Measurements from ENCODE around the gene SLC9A9. TPM values are rescaled to one million over a fixed set of nuclear protein-coding genes. Genes with fewer than 3 reads are reported as not detected.

The SLC9A9 gene
- total RNA-seq, 4 donors from 2014 or later = 12.8 to 63.8 (median 33.3) TPM

DNA sequence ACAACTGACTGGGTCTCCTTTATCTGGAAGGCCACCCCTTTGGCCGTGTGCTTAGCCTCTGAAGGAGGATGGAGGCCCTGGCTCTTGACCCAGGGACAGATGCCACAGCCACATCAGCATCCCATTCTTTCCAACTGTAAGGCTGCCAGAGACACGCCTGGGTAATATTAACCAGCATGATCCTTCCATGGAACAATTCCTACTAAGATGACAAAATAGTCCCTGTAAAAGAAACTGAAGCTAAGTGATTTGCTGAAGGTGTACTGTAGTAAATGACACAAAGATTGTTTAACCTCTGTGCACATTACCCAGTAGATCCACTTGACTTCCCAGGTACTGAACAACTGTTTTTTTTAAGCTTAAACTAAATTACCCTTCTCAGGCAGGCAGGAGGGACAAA lies 352.7 kb downstream of the SLC9A9 start:
- H3K36me3 ChIP-seq = no peaks in the 10 kb centered on the region
- intact Hi-C loops (cut with DNase I; ENCODE audit: low total_unique reads) = no loop called here
- peak in 1 of 2 donors; percentile 19 for DNase-seq
- no peaks in the 10 kb centered on the region for H3K27me3 ChIP-seq
- H3K27ac ChIP-seq = peak overlapping the region in 1 of 2 donors; percentile 30
- TF ChIP-seq POLR2A (IDR thresholded peaks at IDR 0.05) = no peak
- TF ChIP-seq, protein P1, sequence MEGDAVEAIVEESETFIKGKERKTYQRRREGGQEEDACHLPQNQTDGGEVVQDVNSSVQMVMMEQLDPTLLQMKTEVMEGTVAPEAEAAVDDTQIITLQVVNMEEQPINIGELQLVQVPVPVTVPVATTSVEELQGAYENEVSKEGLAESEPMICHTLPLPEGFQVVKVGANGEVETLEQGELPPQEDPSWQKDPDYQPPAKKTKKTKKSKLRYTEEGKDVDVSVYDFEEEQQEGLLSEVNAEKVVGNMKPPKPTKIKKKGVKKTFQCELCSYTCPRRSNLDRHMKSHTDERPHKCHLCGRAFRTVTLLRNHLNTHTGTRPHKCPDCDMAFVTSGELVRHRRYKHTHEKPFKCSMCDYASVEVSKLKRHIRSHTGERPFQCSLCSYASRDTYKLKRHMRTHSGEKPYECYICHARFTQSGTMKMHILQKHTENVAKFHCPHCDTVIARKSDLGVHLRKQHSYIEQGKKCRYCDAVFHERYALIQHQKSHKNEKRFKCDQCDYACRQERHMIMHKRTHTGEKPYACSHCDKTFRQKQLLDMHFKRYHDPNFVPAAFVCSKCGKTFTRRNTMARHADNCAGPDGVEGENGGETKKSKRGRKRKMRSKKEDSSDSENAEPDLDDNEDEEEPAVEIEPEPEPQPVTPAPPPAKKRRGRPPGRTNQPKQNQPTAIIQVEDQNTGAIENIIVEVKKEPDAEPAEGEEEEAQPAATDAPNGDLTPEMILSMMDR (IDR thresholded peaks at IDR 0.05) = no peak
- no peaks in the 10 kb centered on the region for H3K4me1 ChIP-seq
- no peak overlapping the region for H3K4me3 ChIP-seq
- H3K9me3 ChIP-seq = no peaks in the 10 kb centered on the region

DNA sequence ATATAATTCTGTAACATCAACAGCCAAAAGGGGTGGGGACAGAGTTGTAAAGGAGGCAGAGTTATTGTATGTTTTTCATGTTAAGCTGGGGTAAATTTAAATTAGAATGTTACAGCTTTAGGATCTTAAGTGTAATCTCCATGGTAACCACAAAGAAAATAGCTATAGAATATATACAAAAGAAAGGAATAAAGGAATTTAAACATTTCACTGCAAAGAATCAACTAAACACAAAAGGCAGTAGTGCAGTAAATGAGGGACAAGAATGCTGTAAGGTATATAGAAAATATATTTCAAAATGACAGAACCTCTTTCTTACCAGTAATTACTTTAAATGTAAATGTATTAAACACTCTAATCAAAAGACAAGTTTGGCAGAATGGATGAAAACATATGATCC lies 361.7 kb downstream of the SLC9A9 start:
- H3K27ac ChIP-seq = no peak overlapping the region
- no peak for DNase-seq
- H3K9me3 ChIP-seq = no peaks in the 10 kb centered on the region
- H3K4me1 ChIP-seq = no peaks in the 10 kb centered on the region
- H3K27me3 ChIP-seq = no peaks in the 10 kb centered on the region
- intact Hi-C loops (cut with DNase I; ENCODE audit: low total_unique reads) = no loop called here
- TF ChIP-seq POLR2A (IDR thresholded peaks at IDR 0.05) = no peak
- TF ChIP-seq, protein P1 (IDR thresholded peaks at IDR 0.05) = no peak
- H3K36me3 ChIP-seq = no peaks in the 10 kb centered on the region
- H3K4me3 ChIP-seq = no peak overlapping the region

DNA sequence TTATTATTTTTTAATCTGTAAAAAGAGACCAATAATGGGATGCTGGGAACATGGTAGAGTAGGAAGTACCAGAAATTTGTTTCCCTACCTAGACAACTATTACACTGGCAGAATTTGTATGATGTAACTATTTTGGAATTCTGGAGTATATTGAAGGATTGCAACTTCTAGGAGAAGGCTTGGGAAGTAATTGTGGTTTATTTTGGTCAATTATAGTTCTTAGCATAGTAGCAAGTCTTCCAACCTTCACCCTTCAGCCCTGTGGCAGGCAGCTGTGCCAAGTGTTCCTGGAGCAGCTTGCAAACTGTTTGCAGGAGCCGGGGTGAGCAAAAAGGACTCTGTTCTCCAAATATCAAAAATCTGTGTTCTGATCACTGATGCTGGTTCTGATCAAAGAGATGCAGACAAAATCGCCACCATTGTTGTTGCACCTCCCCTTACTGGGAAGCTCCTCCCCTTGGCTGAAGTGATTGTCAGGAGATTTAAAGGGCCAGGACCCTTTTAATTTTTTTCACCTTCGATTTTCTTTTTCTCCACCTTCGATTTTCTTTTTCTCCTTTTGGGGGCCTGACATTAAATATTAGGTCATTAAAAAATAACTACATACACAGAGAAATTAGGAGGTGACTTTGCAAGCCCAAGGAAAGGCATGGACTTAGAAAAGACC lies 363.3 kb downstream of the SLC9A9 start:
- Histone ChIP-seq H3K27me3 (no peaks in the 10 kb centered on the region), H3K36me3 (no peaks in the 10 kb centered on the region), H3K27ac (no peak overlapping the region), H3K9me3 (no peaks in the 10 kb centered on the region), H3K4me3 (no peak overlapping the region), H3K4me1 (no peaks in the 10 kb centered on the region)
- intact Hi-C loops (cut with DNase I; ENCODE audit: low total_unique reads) = no loop called here
- TF ChIP-seq, protein P1 (IDR thresholded peaks at IDR 0.05) = no peak
- no peak for TF ChIP-seq POLR2A (IDR thresholded peaks at IDR 0.05)
- DNase-seq = no peak

DNA sequence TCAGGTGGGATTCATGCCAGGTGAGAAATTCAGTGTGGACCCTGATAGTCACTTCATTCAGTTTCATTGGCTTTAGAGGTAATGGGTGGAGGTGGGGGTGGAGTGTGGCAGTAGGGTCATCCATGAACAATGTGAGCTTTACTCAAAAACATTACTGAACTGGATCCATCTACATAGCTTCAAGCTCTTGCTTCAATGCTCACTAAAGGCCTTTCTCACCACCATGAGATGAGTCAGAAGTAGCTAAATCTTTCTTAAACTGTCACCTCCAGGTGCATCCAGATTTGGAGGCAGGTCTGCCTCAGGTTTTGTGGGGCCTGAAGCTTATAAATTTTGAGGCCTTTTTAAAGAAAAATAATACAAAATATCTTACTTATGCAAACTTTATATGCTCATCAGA lies 365.1 kb downstream of the SLC9A9 start:
- Histone ChIP-seq H3K27ac (no peak overlapping the region), H3K27me3 (no peaks in the 10 kb centered on the region), H3K4me3 (no peak overlapping the region), H3K36me3 (no peaks in the 10 kb centered on the region), H3K9me3 (no peaks in the 10 kb centered on the region), H3K4me1 (no peaks in the 10 kb centered on the region)
- TF ChIP-seq POLR2A (IDR thresholded peaks at IDR 0.05) = no peak
- TF ChIP-seq, protein P1 (IDR thresholded peaks at IDR 0.05) = no peak
- intact Hi-C loops (cut with DNase I; ENCODE audit: low total_unique reads) = no loop called here
- DNase-seq = no peak

DNA sequence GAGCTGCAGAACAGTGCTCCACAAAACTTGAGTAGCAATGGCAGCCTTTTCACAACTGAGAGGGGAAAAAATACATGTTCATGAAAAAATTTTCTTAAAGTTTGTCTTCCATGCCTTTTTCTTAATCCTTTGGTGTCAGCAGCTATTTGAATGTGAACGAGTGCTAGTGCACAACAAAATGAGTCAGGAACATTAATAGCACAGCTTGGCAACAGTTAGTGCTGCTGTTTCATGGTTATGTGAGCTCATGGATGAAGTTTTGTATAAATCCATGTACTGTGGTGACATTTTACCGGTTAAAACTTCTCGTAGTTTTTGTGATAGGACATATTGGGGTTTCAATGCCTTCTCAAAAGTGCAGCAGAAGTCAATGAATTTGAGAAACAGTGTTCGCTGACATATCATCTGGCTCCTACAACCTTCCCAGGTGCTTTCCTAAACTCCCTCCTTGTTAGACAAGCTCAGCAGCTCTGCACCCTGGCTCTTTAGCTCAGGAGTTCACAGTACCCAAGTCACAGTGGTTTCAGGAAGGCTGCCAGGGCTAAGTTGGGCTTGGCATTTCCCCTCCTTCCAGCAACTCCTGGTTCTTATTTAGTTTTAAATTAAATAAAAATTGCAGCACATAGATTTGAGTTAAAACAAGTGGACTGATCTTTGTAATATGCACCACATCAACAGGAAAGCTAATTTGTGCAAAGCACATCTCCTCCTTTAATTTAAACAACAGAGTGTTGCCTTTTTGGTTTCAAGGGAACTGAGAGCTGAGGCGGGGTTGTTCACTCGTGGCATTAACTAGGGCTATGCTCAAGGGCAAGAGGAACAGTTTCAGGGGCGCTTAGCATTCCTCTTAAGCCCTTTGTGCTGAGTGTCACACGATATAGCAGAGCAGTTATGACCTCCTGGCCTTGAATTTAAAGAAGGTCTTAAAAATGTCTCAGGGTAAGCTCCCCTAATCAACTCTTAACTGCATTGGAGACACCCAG lies 365.9 kb downstream of the SLC9A9 start:
- TF ChIP-seq, protein P1 (IDR thresholded peaks at IDR 0.05) = no peak
- TF ChIP-seq POLR2A (IDR thresholded peaks at IDR 0.05) = no peak
- no peak for DNase-seq

More for the DNA sequence above, 365.9 kb downstream of the SLC9A9 start:
- Histone ChIP-seq H3K27me3 (no peaks in the 10 kb centered on the region), H3K27ac (no peak overlapping the region), H3K36me3 (no peaks in the 10 kb centered on the region), H3K4me3 (no peak overlapping the region), H3K4me1 (no peaks in the 10 kb centered on the region), H3K9me3 (no peaks in the 10 kb centered on the region)
- intact Hi-C loops (cut with DNase I; ENCODE audit: low total_unique reads) = no loop called here

Data from uterus (tissue), 4 donors.